Endothelial cell of umbilical vein (primary cell): Measurements from ENCODE around the gene LHFPL2.

ENCODE experiments used
- EZH2 ChIP-seq: IDR thresholded peaks from 2 replicates; pipeline ENCODE4 v1.6.1; 2012; ENCODE audit warnings: borderline replicate concordance, low read depth, mild to moderate bottlenecking, moderate library complexity, low read length, inconsistent platforms; ENCODE audit not compliant: severe bottlenecking
- FOS ChIP-seq: IDR thresholded peaks from 2 replicates; pipeline ENCODE4 v1.6.1; 2011; ENCODE audit warnings: mild to moderate bottlenecking, low read length, moderate library complexity, borderline replicate concordance; ENCODE audit not compliant: insufficient read depth
- JUN ChIP-seq: IDR thresholded peaks from 2 replicates; pipeline ENCODE4 v1.6.1; 2011; ENCODE audit warnings: borderline replicate concordance, low read depth; ENCODE audit not compliant: insufficient read length, insufficient read depth
- MAX ChIP-seq: IDR thresholded peaks from 2 replicates; pipeline ENCODE4 v1.6.1; 2011; ENCODE audit not compliant: insufficient read depth, insufficient read length
- POLR2A ChIP-seq: IDR thresholded peaks from 2 replicates; pipeline ENCODE4 v1.6.1; 2012; ENCODE audit warnings: low read depth, mild to moderate bottlenecking, control low read depth, low read length
- POLR2AphosphoS5 ChIP-seq: IDR thresholded peaks from 2 replicates; pipeline ENCODE4 v1.6.1; 2012; ENCODE audit warnings: low read depth, mild to moderate bottlenecking, control low read depth, low read length, moderate library complexity; ENCODE audit not compliant: insufficient read depth
- TF ChIP-seq, protein P1 (sequence below), 2 donors: IDR thresholded peaks; 1 replicate in 1 of 2; 2 replicates in 1 of 2; pipeline ENCODE4 v1.5.1; 2011; ENCODE audit warnings: low read length in 2 of 2, mild to moderate bottlenecking in 2 of 2, moderate library complexity in 2 of 2, control low read depth in 1 of 2, inconsistent platforms in 1 of 2, low read depth in 1 of 2; ENCODE audit not compliant: insufficient read depth in 1 of 2; ENCODE audit errors: extremely low read depth in 1 of 2

- TF ChIP-seq, protein P1, sequence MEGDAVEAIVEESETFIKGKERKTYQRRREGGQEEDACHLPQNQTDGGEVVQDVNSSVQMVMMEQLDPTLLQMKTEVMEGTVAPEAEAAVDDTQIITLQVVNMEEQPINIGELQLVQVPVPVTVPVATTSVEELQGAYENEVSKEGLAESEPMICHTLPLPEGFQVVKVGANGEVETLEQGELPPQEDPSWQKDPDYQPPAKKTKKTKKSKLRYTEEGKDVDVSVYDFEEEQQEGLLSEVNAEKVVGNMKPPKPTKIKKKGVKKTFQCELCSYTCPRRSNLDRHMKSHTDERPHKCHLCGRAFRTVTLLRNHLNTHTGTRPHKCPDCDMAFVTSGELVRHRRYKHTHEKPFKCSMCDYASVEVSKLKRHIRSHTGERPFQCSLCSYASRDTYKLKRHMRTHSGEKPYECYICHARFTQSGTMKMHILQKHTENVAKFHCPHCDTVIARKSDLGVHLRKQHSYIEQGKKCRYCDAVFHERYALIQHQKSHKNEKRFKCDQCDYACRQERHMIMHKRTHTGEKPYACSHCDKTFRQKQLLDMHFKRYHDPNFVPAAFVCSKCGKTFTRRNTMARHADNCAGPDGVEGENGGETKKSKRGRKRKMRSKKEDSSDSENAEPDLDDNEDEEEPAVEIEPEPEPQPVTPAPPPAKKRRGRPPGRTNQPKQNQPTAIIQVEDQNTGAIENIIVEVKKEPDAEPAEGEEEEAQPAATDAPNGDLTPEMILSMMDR (IDR thresholded peaks at IDR 0.05; ENCODE audit: extremely low read depth in 1 of 2, insufficient read depth in 1 of 2, low read depth in 1 of 2, low read length in 2 of 2), result peak; percentile 13 to 39
- TF ChIP-seq POLR2A (no peak), FOS (no peak), MAX (no peak), POLR2AphosphoS5 (no peak), EZH2 (no peak), JUN (no peak)
These were observed 115.2 kb downstream of the LHFPL2 start for GRCh38 chr5:78533356-78533755.
